WTC11 (cell line): ENCODE data around the gene TMEM89. TPM values are rescaled to one million over a fixed set of nuclear protein-coding genes. Genes with fewer than 3 reads are reported as not detected.

Source experiments
- ATAC-seq: fragments of 200-7000 bp; cut with Tn5 transposase; 2 replicates; pipeline ENCODE4 v1.10.0; 2021; ENCODE audit warnings: mild to moderate bottlenecking, moderate library complexity
- CTCF ChIA-PET: fragments of 300-600 bp; sonication (Branson Sonifier 250); formaldehyde crosslinking; loops from one replicate; lab custom pipeline; 2021; ENCODE audit warnings: antibody characterized with exemption; lab: Charles Lee
- POLR2A ChIA-PET: fragments of 350-600 bp; sonication (Branson Sonifier 250); formaldehyde crosslinking; loops from one replicate; lab custom pipeline; 2021; ENCODE audit warnings: antibody characterized with exemption; lab: Charles Lee
- DNase-seq: peaks from one replicate; pipeline ENCODE4 v3.0.0; 2021; ENCODE audit warnings: low spot score
- H3K27ac Mint-ChIP-seq: 2 replicates; pipeline ENCODE4 v1.8.0; 2021; ENCODE audit warnings: mixed read lengths
- H3K27me3 Mint-ChIP-seq: 2 replicates; pipeline ENCODE4 v1.8.0; 2021; ENCODE audit warnings: low read depth, mild to moderate bottlenecking, moderate library complexity, mixed read lengths
- H3K36me3 Mint-ChIP-seq: 2 replicates; pipeline ENCODE4 v1.8.0; 2021; ENCODE audit warnings: mixed read lengths
- H3K4me1 Mint-ChIP-seq: 2 replicates; pipeline ENCODE4 v1.8.0; 2022; ENCODE audit warnings: mixed read lengths
- H3K4me3 Mint-ChIP-seq: 2 replicates; pipeline ENCODE4 v1.8.0; 2021; ENCODE audit warnings: mild to moderate bottlenecking, moderate library complexity, mixed read lengths
- H3K9me3 Mint-ChIP-seq: 2 replicates; pipeline ENCODE4 v1.8.0; 2021; ENCODE audit warnings: mixed read lengths
- ATF1 ChIP-seq: sonication (generic); formaldehyde crosslinking; IDR thresholded peaks from 2 replicates; pipeline ENCODE4 v1.8.1; 2023; ENCODE audit warnings: mild to moderate bottlenecking, moderate library complexity, missing genetic modification reagents
- CREB1 ChIP-seq: sonication (generic); formaldehyde crosslinking; IDR thresholded peaks from 2 replicates; pipeline ENCODE4 v1.8.0; 2023; ENCODE audit warnings: mild to moderate bottlenecking, missing genetic modification reagents
- FOXK1 ChIP-seq: sonication (generic); formaldehyde crosslinking; IDR thresholded peaks from 2 replicates; pipeline ENCODE4 v1.8.0; 2022; ENCODE audit warnings: mild to moderate bottlenecking, moderate library complexity, missing genetic modification reagents
- GTF2I ChIP-seq: fragments of 250-450 bp; sonication (Bioruptor Pico); conservative IDR thresholded peaks from 2 replicates; pipeline ENCODE4 v1.4.0; 2021; ENCODE audit warnings: mild to moderate bottlenecking
- JUN ChIP-seq: sonication (generic); formaldehyde crosslinking; IDR thresholded peaks from 2 replicates; pipeline ENCODE4 v1.8.0; 2023; ENCODE audit warnings: mild to moderate bottlenecking, missing genetic modification reagents
- MXD4 ChIP-seq: fragments of 250-450 bp; sonication (Bioruptor Pico); IDR thresholded peaks from 2 replicates; pipeline ENCODE4 v1.8.0; 2021; ENCODE audit warnings: mild to moderate bottlenecking, moderate library complexity, borderline replicate concordance
- NFYB ChIP-seq: sonication (generic); formaldehyde crosslinking; conservative IDR thresholded peaks from 2 replicates; pipeline ENCODE4 v1.8.0; 2022; ENCODE audit warnings: low read depth, missing genetic modification reagents
- NR1H2 ChIP-seq: sonication (generic); formaldehyde crosslinking; IDR thresholded peaks from 2 replicates; pipeline ENCODE4 v1.9.0; 2021; ENCODE audit warnings: mild to moderate bottlenecking, moderate library complexity, missing genetic modification reagents
- PRRX2 ChIP-seq: fragments of 250-450 bp; sonication (Bioruptor Pico); IDR thresholded peaks from 2 replicates; pipeline ENCODE4 v1.8.0; 2021; ENCODE audit warnings: mild to moderate bottlenecking
- RELA ChIP-seq: sonication (generic); formaldehyde crosslinking; IDR thresholded peaks from 2 replicates; pipeline ENCODE4 v1.8.1; 2022; ENCODE audit warnings: missing genetic modification reagents, mild to moderate bottlenecking, borderline replicate concordance
- TEAD1 ChIP-seq: sonication (generic); formaldehyde crosslinking; IDR thresholded peaks from 2 replicates; pipeline ENCODE4 v1.8.0; 2022; ENCODE audit warnings: mild to moderate bottlenecking, missing genetic modification reagents
- ZNF121 ChIP-seq: sonication (generic); formaldehyde crosslinking; IDR thresholded peaks from 2 replicates; pipeline ENCODE4 v1.8.0; 2023; ENCODE audit warnings: missing genetic modification reagents
- ZNF423 ChIP-seq: fragments of 250-450 bp; sonication (Bioruptor Pico); IDR thresholded peaks from 2 replicates; pipeline ENCODE4 v2.1.2; 2022; ENCODE audit warnings: mild to moderate bottlenecking, moderate library complexity
- total RNA-seq: library from RNA; stranded (reverse); gene quantifications from 3 replicates; pipeline ENCODE4 v1.2.3, GENCODE V29; 2021
- TF ChIP-seq, protein P1 (sequence below): fragments of 250-450 bp; sonication (Bioruptor Pico); IDR thresholded peaks from 2 replicates; pipeline ENCODE4 v2.1.2; 2022; ENCODE audit warnings: mild to moderate bottlenecking, moderate library complexity
- TF ChIP-seq, protein P2 (sequence below): sonication (generic); formaldehyde crosslinking; IDR thresholded peaks from 2 replicates; pipeline ENCODE4 v1.8.0; 2022; ENCODE audit warnings: mild to moderate bottlenecking, missing genetic modification reagents
- TF ChIP-seq, protein P3 (sequence below): sonication (generic); formaldehyde crosslinking; conservative IDR thresholded peaks from 2 replicates; pipeline ENCODE4 v1.8.1; 2022; ENCODE audit warnings: mild to moderate bottlenecking, missing genetic modification reagents
- TF ChIP-seq, protein P4 (sequence below): sonication (generic); formaldehyde crosslinking; IDR thresholded peaks from 2 replicates; pipeline ENCODE4 v1.8.0; 2023; ENCODE audit warnings: missing genetic modification reagents
- TF ChIP-seq, protein P5 (sequence below): fragments of 250-450 bp; sonication (Bioruptor Pico); IDR thresholded peaks from 2 replicates; pipeline ENCODE4 v1.9.0; 2021; ENCODE audit warnings: mild to moderate bottlenecking
- TF ChIP-seq, protein P6 (sequence below): sonication (generic); formaldehyde crosslinking; IDR thresholded peaks from 2 replicates; pipeline ENCODE4 v1.8.0; 2022; ENCODE audit warnings: missing genetic modification reagents
- TF ChIP-seq, protein P7 (sequence below): sonication (generic); formaldehyde crosslinking; IDR thresholded peaks from 2 replicates; pipeline ENCODE4 v1.8.1; 2023; ENCODE audit warnings: mild to moderate bottlenecking, missing genetic modification reagents, moderate library complexity
- TF ChIP-seq, protein P8 (sequence below): sonication (generic); formaldehyde crosslinking; IDR thresholded peaks from 2 replicates; pipeline ENCODE4 v1.8.0; 2022; ENCODE audit warnings: mild to moderate bottlenecking, missing genetic modification reagents

Gene TMEM89
- total RNA-seq, 1 experiment from 2014 or later, result 0.66 TPM

DNA sequence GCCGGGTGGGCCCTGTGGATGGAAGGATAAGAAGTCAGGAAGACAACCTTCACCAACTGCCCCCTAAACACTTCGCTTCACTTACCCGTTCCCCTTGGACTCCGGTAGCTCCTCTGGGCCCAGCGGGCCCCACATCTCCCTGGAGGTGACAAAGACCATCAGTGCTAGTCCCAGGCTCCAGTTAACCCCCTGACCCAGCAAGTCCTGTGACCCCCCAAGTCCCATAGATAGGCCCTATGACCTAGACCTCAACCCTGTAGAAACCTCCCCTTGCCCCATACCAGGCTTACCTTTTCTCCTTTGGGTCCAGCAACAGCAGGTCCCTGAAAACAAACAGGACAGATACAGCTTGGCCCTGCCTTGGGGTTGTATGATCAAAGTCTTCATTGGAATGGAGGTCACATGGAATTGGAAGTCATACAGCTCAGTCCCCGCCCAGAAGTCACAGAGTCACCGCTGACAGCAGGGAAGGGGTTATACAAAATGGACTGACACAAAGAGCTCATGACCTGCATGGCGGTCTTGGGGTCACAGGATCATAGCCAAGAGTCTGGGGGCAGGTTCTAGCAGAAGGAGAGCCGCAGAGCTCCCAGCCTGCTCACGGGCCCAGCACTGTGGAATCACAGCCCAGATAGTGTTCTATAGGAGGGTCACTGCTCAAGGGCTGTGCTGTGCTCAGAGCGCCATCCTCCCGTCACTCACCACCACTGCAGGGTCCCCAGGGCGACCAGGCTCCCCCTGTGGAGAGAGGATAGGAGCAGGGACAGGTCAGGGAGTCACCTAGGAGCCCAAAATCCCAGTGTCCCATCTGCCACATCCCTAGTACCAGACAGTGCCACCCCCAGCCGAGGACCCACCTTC is 39.7 kb downstream of the TMEM89 start:
- H3K4me1 Mint-ChIP-seq, result no peaks in the 10 kb centered on the region
- TF ChIP-seq ZNF423 (CRISPR knock-in tag), result no peak
- TF ChIP-seq, protein P1, sequence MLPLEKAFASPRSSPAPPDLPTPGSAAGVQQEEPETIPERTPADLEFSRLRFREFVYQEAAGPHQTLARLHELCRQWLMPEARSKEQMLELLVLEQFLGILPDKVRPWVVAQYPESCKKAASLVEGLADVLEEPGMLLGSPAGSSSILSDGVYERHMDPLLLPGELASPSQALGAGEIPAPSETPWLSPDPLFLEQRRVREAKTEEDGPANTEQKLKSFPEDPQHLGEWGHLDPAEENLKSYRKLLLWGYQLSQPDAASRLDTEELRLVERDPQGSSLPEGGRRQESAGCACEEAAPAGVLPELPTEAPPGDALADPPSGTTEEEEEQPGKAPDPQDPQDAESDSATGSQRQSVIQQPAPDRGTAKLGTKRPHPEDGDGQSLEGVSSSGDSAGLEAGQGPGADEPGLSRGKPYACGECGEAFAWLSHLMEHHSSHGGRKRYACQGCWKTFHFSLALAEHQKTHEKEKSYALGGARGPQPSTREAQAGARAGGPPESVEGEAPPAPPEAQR (CRISPR knock-in tag), result no peak
- TF ChIP-seq, protein P2, sequence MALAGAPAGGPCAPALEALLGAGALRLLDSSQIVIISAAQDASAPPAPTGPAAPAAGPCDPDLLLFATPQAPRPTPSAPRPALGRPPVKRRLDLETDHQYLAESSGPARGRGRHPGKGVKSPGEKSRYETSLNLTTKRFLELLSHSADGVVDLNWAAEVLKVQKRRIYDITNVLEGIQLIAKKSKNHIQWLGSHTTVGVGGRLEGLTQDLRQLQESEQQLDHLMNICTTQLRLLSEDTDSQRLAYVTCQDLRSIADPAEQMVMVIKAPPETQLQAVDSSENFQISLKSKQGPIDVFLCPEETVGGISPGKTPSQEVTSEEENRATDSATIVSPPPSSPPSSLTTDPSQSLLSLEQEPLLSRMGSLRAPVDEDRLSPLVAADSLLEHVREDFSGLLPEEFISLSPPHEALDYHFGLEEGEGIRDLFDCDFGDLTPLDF (CRISPR knock-in tag), result no peak
- no peak for TF ChIP-seq ATF1 (CRISPR knock-in tag)
- TF ChIP-seq GTF2I, result no peak
- no peak for TF ChIP-seq FOXK1 (CRISPR knock-in tag)
- TF ChIP-seq ZNF121, result no peak
- TF ChIP-seq, protein P3, sequence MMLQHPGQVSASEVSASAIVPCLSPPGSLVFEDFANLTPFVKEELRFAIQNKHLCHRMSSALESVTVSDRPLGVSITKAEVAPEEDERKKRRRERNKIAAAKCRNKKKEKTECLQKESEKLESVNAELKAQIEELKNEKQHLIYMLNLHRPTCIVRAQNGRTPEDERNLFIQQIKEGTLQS, result no peak
- TF ChIP-seq NR1H2 (CRISPR knock-in tag), result no peak
- TF ChIP-seq RELA, result no peak
- no peak for TF ChIP-seq TEAD1 (CRISPR knock-in tag)
- DNase-seq (no peak), ATAC-seq (no peak; the same call in 1 of the 2 replicates)
- H3K4me3 Mint-ChIP-seq, result no peak overlapping the region
- H3K36me3 Mint-ChIP-seq, result no peaks in the 10 kb centered on the region; the same call in 1 of the 2 replicates
- CTCF ChIA-PET, result interaction anchor here (1.1 to 1.6 kb wide), 2 partner anchors 24 to 146 kb away, joined by 3 to 5 read pairs; no protein-coding TSS in a partner anchor
- no peak overlapping the region for H3K27ac Mint-ChIP-seq
- POLR2A ChIA-PET, result no interaction called here
- no peaks in the 10 kb centered on the region for H3K9me3 Mint-ChIP-seq
- no peaks in the 10 kb centered on the region for H3K27me3 Mint-ChIP-seq

DNA sequence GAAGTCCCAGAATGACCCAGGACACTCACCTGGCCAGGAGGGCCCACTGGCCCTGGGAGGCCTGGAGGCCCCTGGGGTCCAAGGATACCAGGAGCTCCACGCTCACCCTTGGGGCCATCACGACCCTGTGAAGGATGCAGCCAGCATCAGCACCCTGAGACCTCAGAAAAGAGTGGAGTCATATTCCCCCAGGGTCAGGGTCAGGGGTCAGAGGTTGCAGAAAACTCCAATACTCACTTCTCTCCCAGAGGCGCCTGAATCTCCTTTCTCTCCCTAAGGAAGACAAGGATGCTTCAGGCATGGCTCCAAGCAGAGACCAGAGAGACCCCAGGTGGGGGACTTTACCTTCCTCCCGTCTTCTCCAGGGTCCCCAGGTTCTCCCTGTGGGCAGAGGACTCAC is 44.9 kb downstream of the TMEM89 start:
- DNase-seq (no peak), ATAC-seq (no peak)
- no peaks in the 10 kb centered on the region for H3K27me3 Mint-ChIP-seq
- no peak overlapping the region for H3K27ac Mint-ChIP-seq
- H3K4me1 Mint-ChIP-seq, result no peaks in the 10 kb centered on the region
- ChIA-PET CTCF (interaction anchor here (1.0 kb wide), 1 partner anchor 19 kb away, joined by 4 read pairs; no protein-coding TSS in a partner anchor), POLR2A (no interaction called here)
- H3K9me3 Mint-ChIP-seq, result no peaks in the 10 kb centered on the region
- no peaks in the 10 kb centered on the region; the same call in 1 of the 2 replicates for H3K36me3 Mint-ChIP-seq
- no peak overlapping the region for H3K4me3 Mint-ChIP-seq
- TF ChIP-seq, protein P1 (CRISPR knock-in tag), result no peak
- TF ChIP-seq RELA (no peak), JUN (CRISPR knock-in tag) (no peak), NFYB (CRISPR knock-in tag) (no peak), NR1H2 (CRISPR knock-in tag) (no peak), PRRX2 (CRISPR knock-in tag) (no peak), CREB1 (no peak), MXD4 (CRISPR knock-in tag) (no peak)
- TF ChIP-seq, protein P4, sequence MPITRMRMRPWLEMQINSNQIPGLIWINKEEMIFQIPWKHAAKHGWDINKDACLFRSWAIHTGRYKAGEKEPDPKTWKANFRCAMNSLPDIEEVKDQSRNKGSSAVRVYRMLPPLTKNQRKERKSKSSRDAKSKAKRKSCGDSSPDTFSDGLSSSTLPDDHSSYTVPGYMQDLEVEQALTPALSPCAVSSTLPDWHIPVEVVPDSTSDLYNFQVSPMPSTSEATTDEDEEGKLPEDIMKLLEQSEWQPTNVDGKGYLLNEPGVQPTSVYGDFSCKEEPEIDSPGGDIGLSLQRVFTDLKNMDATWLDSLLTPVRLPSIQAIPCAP (CRISPR knock-in tag), result no peak
- TF ChIP-seq, protein P5, sequence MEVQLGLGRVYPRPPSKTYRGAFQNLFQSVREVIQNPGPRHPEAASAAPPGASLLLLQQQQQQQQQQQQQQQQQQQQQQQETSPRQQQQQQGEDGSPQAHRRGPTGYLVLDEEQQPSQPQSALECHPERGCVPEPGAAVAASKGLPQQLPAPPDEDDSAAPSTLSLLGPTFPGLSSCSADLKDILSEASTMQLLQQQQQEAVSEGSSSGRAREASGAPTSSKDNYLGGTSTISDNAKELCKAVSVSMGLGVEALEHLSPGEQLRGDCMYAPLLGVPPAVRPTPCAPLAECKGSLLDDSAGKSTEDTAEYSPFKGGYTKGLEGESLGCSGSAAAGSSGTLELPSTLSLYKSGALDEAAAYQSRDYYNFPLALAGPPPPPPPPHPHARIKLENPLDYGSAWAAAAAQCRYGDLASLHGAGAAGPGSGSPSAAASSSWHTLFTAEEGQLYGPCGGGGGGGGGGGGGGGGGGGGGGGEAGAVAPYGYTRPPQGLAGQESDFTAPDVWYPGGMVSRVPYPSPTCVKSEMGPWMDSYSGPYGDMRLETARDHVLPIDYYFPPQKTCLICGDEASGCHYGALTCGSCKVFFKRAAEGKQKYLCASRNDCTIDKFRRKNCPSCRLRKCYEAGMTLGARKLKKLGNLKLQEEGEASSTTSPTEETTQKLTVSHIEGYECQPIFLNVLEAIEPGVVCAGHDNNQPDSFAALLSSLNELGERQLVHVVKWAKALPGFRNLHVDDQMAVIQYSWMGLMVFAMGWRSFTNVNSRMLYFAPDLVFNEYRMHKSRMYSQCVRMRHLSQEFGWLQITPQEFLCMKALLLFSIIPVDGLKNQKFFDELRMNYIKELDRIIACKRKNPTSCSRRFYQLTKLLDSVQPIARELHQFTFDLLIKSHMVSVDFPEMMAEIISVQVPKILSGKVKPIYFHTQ (CRISPR knock-in tag), result no peak
- TF ChIP-seq, protein P6, sequence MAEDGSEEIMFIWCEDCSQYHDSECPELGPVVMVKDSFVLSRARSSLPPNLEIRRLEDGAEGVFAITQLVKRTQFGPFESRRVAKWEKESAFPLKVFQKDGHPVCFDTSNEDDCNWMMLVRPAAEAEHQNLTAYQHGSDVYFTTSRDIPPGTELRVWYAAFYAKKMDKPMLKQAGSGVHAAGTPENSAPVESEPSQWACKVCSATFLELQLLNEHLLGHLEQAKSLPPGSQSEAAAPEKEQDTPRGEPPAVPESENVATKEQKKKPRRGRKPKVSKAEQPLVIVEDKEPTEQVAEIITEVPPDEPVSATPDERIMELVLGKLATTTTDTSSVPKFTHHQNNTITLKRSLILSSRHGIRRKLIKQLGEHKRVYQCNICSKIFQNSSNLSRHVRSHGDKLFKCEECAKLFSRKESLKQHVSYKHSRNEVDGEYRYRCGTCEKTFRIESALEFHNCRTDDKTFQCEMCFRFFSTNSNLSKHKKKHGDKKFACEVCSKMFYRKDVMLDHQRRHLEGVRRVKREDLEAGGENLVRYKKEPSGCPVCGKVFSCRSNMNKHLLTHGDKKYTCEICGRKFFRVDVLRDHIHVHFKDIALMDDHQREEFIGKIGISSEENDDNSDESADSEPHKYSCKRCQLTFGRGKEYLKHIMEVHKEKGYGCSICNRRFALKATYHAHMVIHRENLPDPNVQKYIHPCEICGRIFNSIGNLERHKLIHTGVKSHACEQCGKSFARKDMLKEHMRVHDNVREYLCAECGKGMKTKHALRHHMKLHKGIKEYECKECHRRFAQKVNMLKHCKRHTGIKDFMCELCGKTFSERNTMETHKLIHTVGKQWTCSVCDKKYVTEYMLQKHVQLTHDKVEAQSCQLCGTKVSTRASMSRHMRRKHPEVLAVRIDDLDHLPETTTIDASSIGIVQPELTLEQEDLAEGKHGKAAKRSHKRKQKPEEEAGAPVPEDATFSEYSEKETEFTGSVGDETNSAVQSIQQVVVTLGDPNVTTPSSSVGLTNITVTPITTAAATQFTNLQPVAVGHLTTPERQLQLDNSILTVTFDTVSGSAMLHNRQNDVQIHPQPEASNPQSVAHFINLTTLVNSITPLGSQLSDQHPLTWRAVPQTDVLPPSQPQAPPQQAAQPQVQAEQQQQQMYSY (CRISPR knock-in tag), result no peak
- TF ChIP-seq, protein P7, sequence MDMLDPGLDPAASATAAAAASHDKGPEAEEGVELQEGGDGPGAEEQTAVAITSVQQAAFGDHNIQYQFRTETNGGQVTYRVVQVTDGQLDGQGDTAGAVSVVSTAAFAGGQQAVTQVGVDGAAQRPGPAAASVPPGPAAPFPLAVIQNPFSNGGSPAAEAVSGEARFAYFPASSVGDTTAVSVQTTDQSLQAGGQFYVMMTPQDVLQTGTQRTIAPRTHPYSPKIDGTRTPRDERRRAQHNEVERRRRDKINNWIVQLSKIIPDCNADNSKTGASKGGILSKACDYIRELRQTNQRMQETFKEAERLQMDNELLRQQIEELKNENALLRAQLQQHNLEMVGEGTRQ, result no peak
- TF ChIP-seq, protein P8, sequence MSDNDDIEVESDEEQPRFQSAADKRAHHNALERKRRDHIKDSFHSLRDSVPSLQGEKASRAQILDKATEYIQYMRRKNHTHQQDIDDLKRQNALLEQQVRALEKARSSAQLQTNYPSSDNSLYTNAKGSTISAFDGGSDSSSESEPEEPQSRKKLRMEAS (CRISPR knock-in tag), result no peak
